Measurements from ENCODE around the gene ADA. TPM values are rescaled to one million over a fixed set of nuclear protein-coding genes. Genes with fewer than 3 reads are reported as not detected.

ADA gene
- total and polyA plus RNA-seq, 2 of the 4 experiments (the other 2 are of a cell fraction): 8.1 to 11.0 TPM

DNA sequence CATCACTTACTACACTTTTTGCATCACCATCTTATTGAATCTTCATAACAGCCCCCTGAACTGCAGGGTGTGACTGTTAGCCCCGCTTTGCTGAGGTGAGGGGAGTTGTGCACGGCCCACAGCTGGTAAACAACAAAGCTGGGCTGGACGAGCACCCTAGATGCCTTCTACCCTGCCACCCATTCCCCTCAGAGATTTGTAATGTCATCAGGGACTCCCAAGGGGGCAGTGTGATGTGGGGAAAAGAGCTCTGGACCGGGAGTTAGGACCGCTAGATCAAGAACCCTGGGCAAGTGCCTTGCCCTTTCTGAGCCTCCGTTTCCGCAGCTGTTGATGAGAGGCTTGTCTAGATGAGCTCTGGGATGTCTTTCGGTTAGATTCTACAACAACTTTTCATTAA lies 48.2 kb downstream of the ADA start:
- Histone ChIP-seq H3K36me3 (ENCODE audit: control insufficient read depth, insufficient read depth, low read length) (no peaks in the 10 kb centered on the region), H3K27ac (ENCODE audit: insufficient read depth, low read length) (no peak overlapping the region), H3K4ac (ENCODE audit: low read depth, low read length) (no peak overlapping the region), H3K79me1 (ENCODE audit: low read depth in 1 of 2, low read length in 2 of 2) (peaks cover 20 to 54% of the 10 kb centered on the region in 2 experiments), H3K14ac (replicated peaks; ENCODE audit: low read depth, low read length) (no peak overlapping the region; the same call in 1 of the 2 replicates), H3K9me1 (ENCODE audit: insufficient read depth, low read length) (peaks cover 17% of the 10 kb centered on the region), H2BK15ac (ENCODE audit: low read depth, low read length) (peak overlapping the region; percentile 36; the same call in 1 of the 3 replicates), H3K27me3 (ENCODE audit: control insufficient read depth, insufficient read depth, low read length) (no peaks in the 10 kb centered on the region), H2AK9ac (replicated peaks; ENCODE audit: low read depth, low read length, poor library complexity) (no peak overlapping the region), H3K4me3 (ENCODE audit: insufficient read depth, low read depth, low read length) (no peak overlapping the region), H3K9me3 (ENCODE audit: control insufficient read depth, insufficient read depth, low read length) (peaks cover 3% of the 10 kb centered on the region; the same call in 1 of the 2 replicates), H2AFZ (replicated peaks; ENCODE audit: low read length, poor library complexity) (no peak overlapping the region), H2BK20ac (ENCODE audit: low read depth, low read length) (no peak overlapping the region), H2BK120ac (ENCODE audit: low read depth, low read length) (no peak overlapping the region), H3K23ac (ENCODE audit: low read depth, low read length) (no peak overlapping the region), H4K91ac (ENCODE audit: insufficient read depth, low read depth, low read length) (no peak overlapping the region; the same call in 1 of the 2 replicates), H4K20me1 (ENCODE audit: insufficient read depth, low read length) (peaks cover 3% of the 10 kb centered on the region; the same call in 1 of the 2 replicates), H2BK5ac (ENCODE audit: low read depth, low read length, poor library complexity, severe bottlenecking) (no peak overlapping the region), H4K8ac (ENCODE audit: low read depth in 2 of 2, low read length in 2 of 2) (no peak overlapping the region), H2AK5ac (ENCODE audit: low read depth, low read length) (peak overlapping the region; percentile 60; the same call in 1 of the 2 replicates), H3K4me2 (ENCODE audit: low read depth, low read length) (no peak overlapping the region), H4K5ac (ENCODE audit: low read depth, low read length) (no peak overlapping the region), H3K18ac (ENCODE audit: low read depth, low read length) (peak overlapping the region; percentile 44; the same call in 1 of the 2 replicates), H3K4me1 (ENCODE audit: control insufficient read depth, insufficient read depth, low read length) (peaks cover 31% of the 10 kb centered on the region), H3K56ac (ENCODE audit: extremely low read depth, insufficient read depth, low read length) (no peak overlapping the region), H3K9ac (ENCODE audit: low read depth, low read length) (no peak overlapping the region)
- WGBS, 2 experiments (ENCODE audit: extremely low coverage in 2 of 2, insufficient read length in 1 of 2): 100% methylated on average over 1 of the region's 8 CpGs; no CpG with 5 or more reads in 1 of the 2 experiments
- dilution Hi-C loops (cut with HindIII; ENCODE audit: low sequenced_read_pairs, unreplicated experiment) (no loop called here), intact Hi-C loops (cut with micrococcal nuclease) (no loop called here), in situ Hi-C loops (cut with MboI; ENCODE audit: low sequenced_read_pairs) (loop anchor here (10.0 kb wide), 2 partner anchors 69 to 389 kb away; partner anchors contain the start of gene OSER1)
- TF ChIP-seq RAD21 (IDR thresholded peaks at IDR 0.05; ENCODE audit: low read length) (no peak), NFE2L2 (IDR thresholded peaks at IDR 0.05; ENCODE audit: low read depth, low read length) (no peak), SMC3 (IDR thresholded peaks at IDR 0.05; ENCODE audit: low read depth, low read length) (no peak), CEBPB (IDR thresholded peaks at IDR 0.05; ENCODE audit: low read depth, low read length) (no peak), MAFK (IDR thresholded peaks at IDR 0.05; ENCODE audit: low read depth, low read length) (no peak), RCOR1 (IDR thresholded peaks at IDR 0.05; ENCODE audit: insufficient replicate concordance, low read length) (no peak), MAZ (IDR thresholded peaks at IDR 0.05; ENCODE audit: borderline replicate concordance, low read depth, low read length) (no peak), RFX5 (IDR thresholded peaks at IDR 0.05; ENCODE audit: low read depth, low read length) (no peak)
- TF ChIP-seq, protein P1, sequence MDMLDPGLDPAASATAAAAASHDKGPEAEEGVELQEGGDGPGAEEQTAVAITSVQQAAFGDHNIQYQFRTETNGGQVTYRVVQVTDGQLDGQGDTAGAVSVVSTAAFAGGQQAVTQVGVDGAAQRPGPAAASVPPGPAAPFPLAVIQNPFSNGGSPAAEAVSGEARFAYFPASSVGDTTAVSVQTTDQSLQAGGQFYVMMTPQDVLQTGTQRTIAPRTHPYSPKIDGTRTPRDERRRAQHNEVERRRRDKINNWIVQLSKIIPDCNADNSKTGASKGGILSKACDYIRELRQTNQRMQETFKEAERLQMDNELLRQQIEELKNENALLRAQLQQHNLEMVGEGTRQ (IDR thresholded peaks at IDR 0.05; ENCODE audit: low read depth, low read length): no peak
- TF ChIP-seq, protein P2, sequence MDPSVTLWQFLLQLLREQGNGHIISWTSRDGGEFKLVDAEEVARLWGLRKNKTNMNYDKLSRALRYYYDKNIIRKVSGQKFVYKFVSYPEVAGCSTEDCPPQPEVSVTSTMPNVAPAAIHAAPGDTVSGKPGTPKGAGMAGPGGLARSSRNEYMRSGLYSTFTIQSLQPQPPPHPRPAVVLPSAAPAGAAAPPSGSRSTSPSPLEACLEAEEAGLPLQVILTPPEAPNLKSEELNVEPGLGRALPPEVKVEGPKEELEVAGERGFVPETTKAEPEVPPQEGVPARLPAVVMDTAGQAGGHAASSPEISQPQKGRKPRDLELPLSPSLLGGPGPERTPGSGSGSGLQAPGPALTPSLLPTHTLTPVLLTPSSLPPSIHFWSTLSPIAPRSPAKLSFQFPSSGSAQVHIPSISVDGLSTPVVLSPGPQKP (IDR thresholded peaks at IDR 0.05; ENCODE audit: borderline replicate concordance, low read depth, low read length): no peak
- CTCF ChIA-PET: interaction anchor here (0.6 to 1.5 kb wide), 4 partner anchors 8 to 14 kb away, joined by 3 to 5 read pairs (median 4); no protein-coding TSS in a partner anchor
- POLR2A ChIA-PET (ENCODE audit: unreplicated experiment): no interaction called here
- DNase-seq: no peak
- no peak for ATAC-seq (ENCODE audit: low read depth)
- no TSS peak for BruUV-seq (replicated peaks)
